Measurements from ENCODE around the gene COPZ2.
"Not testable (repeated sequence)": the region's sequence is repeated elsewhere in the genome, so short reads cannot be mapped to it uniquely, and the experiment has no call there.

The COPZ2 gene

DNA sequence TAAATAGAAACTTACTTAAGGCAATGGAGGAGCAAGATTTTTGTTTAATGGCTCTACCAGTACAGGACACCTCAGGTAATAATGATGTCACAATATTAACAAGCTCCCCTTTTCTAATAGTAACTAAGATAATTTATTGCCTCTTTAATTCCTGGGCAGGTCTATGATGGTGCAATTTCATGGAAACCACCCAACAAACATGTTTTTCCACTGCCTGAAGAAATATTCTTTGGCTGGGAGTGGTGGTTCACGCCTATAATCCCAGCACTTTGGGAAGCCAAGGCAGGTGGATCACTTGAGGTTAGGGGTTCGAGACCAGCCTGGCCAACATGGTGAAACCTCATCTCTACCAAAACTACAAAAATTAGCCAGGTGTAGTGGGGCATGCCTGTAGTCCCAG lies 30.2 kb upstream of the COPZ2 start:
- not testable (repeated sequence) for H3K36me3 ChIP-seq (ENCODE audit: control insufficient read depth, insufficient read depth, low read length); H3K27ac ChIP-seq (ENCODE audit: low read length)
- WGBS (ENCODE audit: insufficient coverage, insufficient read length): no CpG with 5 or more reads among the region's 2 CpGs

GRCh38 chr17:48067245-48067644 lies 29.6 kb upstream of the COPZ2 start:
- no peak for DNase-seq (ENCODE audit: low read depth, low spot score)
- Histone ChIP-seq H3K27ac (ENCODE audit: low read length) (no peak overlapping the region), H3K27me3 (ENCODE audit: control insufficient read depth, insufficient read depth, low read length) (no peaks in the 10 kb centered on the region), H3K4me3 (ENCODE audit: low read length) (no peak overlapping the region), H3K9me3 (ENCODE audit: control insufficient read depth, insufficient read depth, low read length) (no peaks in the 10 kb centered on the region), H3K36me3 (ENCODE audit: control insufficient read depth, insufficient read depth, low read length) (peaks cover 4% of the 10 kb centered on the region; the same call in 1 of the 2 replicates), H3K4me1 (ENCODE audit: control insufficient read depth, insufficient read depth, low read length) (no peaks in the 10 kb centered on the region)
- WGBS (ENCODE audit: insufficient coverage, insufficient read length): no CpG with 5 or more reads among the region's 3 CpGs

More for the DNA sequence above, 30.2 kb upstream of the COPZ2 start:
- not testable (repeated sequence) for H3K27me3 ChIP-seq (ENCODE audit: control insufficient read depth, insufficient read depth, low read length); H3K9me3 ChIP-seq (ENCODE audit: control insufficient read depth, insufficient read depth, low read length); H3K4me1 ChIP-seq (ENCODE audit: control insufficient read depth, insufficient read depth, low read length); DNase-seq (ENCODE audit: low read depth, low spot score); H3K4me3 ChIP-seq (ENCODE audit: low read length)

DNA sequence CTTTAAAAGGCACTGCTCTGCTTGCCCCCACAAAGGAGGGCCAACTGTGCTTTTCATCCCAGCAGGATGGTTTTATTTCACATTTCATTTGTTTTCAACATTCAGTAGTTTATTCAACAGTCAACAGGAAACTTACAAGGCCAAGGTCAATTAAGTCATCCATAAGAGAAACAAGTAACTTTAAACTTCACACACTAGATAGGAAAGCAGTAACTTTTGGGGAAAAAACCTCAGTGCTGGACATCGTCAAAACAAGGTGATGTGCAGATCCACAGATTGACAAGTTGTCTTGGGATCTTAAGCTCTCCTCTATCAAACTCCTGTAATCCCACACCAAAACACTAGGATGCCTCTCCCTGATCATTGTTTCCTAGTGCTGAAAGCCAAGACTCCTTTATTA lies 29.1 kb upstream of the COPZ2 start:
- no peak for DNase-seq (ENCODE audit: low read depth, low spot score)
- no peak overlapping the region for H3K27ac ChIP-seq (ENCODE audit: low read length)
- H3K4me3 ChIP-seq (ENCODE audit: low read length): no peak overlapping the region
- H3K27me3 ChIP-seq (ENCODE audit: control insufficient read depth, insufficient read depth, low read length): no peaks in the 10 kb centered on the region
- no CpG with 5 or more reads among the region's 1 CpG for WGBS (ENCODE audit: insufficient coverage, insufficient read length)
- no peaks in the 10 kb centered on the region for H3K4me1 ChIP-seq (ENCODE audit: control insufficient read depth, insufficient read depth, low read length)
- peaks cover 7% of the 10 kb centered on the region; the same call in 1 of the 2 replicates for H3K36me3 ChIP-seq (ENCODE audit: control insufficient read depth, insufficient read depth, low read length)
- no peaks in the 10 kb centered on the region for H3K9me3 ChIP-seq (ENCODE audit: control insufficient read depth, insufficient read depth, low read length)

DNA sequence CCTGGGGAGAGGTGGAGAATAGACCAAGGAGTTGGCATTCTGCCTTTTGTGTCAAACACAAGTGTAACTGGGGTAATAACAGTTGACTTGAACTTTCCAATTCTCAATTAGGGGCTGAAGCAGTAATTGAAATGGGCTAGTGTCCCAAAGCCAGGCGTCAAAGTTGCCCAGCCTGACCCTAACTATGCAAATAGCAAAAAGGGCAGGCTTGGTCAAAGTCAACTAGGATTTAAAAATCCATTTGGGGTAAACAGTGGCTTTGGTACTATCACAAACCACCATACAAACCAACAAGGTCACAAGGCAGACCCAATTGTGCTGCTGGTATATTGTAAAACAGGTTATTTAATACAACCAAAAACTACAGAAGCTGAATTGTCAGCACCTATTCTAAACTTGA lies 28.6 kb upstream of the COPZ2 start:
- H3K27ac ChIP-seq (ENCODE audit: low read length): no peak overlapping the region
- H3K9me3 ChIP-seq (ENCODE audit: control insufficient read depth, insufficient read depth, low read length): no peaks in the 10 kb centered on the region
- WGBS (ENCODE audit: insufficient coverage, insufficient read length): no CpG with 5 or more reads among the region's 1 CpG
- DNase-seq (ENCODE audit: low read depth, low spot score): no peak
- no peaks in the 10 kb centered on the region for H3K27me3 ChIP-seq (ENCODE audit: control insufficient read depth, insufficient read depth, low read length)
- no peak overlapping the region for H3K4me3 ChIP-seq (ENCODE audit: low read length)
- H3K36me3 ChIP-seq (ENCODE audit: control insufficient read depth, insufficient read depth, low read length): peaks cover 8% of the 10 kb centered on the region; the same call in 1 of the 2 replicates
- no peaks in the 10 kb centered on the region for H3K4me1 ChIP-seq (ENCODE audit: control insufficient read depth, insufficient read depth, low read length)

- peaks cover 14% of the 10 kb centered on the region for H3K36me3 ChIP-seq (ENCODE audit: control insufficient read depth, insufficient read depth, low read length)
- no CpG with 5 or more reads among the region's 3 CpGs for WGBS (ENCODE audit: insufficient coverage, insufficient read length)
- no peak overlapping the region for H3K27ac ChIP-seq (ENCODE audit: low read length)
- no peak overlapping the region for H3K4me3 ChIP-seq (ENCODE audit: low read length)
- H3K9me3 ChIP-seq (ENCODE audit: control insufficient read depth, insufficient read depth, low read length): no peaks in the 10 kb centered on the region
- H3K4me1 ChIP-seq (ENCODE audit: control insufficient read depth, insufficient read depth, low read length): no peaks in the 10 kb centered on the region
- no peaks in the 10 kb centered on the region for H3K27me3 ChIP-seq (ENCODE audit: control insufficient read depth, insufficient read depth, low read length)
- no peak for DNase-seq (ENCODE audit: low read depth, low spot score)
Measured at GRCh38 chr17:48064638-48065037, 27.0 kb upstream of the COPZ2 start.

- H3K4me1 ChIP-seq (ENCODE audit: control insufficient read depth, insufficient read depth, low read length): no peaks in the 10 kb centered on the region
- H3K4me3 ChIP-seq (ENCODE audit: low read length): no peak overlapping the region
- H3K27me3 ChIP-seq (ENCODE audit: control insufficient read depth, insufficient read depth, low read length): no peaks in the 10 kb centered on the region
- no peaks in the 10 kb centered on the region for H3K9me3 ChIP-seq (ENCODE audit: control insufficient read depth, insufficient read depth, low read length)
- H3K36me3 ChIP-seq (ENCODE audit: control insufficient read depth, insufficient read depth, low read length): peaks cover 38% of the 10 kb centered on the region
- no peak overlapping the region for H3K27ac ChIP-seq (ENCODE audit: low read length)
- no peak for DNase-seq (ENCODE audit: low read depth, low spot score)
- WGBS (ENCODE audit: insufficient coverage, insufficient read length): no CpG with 5 or more reads among the region's 7 CpGs
Measured at GRCh38 chr17:48062273-48062672, 24.7 kb upstream of the COPZ2 start.

DNA sequence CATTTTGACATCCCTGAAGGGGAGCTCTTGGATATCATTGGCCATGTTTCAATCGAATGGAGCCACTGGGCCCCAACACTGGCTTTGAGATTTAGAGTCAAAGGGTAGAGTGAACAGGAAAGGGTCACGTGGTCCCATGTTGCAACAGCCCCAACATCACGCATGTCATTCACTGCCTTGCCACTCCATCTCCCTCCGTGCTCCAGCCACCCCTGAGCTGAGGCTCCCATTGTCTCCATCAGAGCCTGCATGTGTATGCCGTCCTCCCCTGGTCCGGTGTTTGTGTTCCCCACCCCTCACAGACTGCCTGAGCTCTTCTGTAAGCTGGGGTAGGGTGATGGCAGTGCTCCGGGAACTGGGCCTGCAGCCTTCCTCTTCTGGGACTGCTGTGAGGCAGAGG lies 22.7 kb upstream of the COPZ2 start:
- WGBS (ENCODE audit: insufficient coverage, insufficient read length): no CpG with 5 or more reads among the region's 7 CpGs

DNA sequence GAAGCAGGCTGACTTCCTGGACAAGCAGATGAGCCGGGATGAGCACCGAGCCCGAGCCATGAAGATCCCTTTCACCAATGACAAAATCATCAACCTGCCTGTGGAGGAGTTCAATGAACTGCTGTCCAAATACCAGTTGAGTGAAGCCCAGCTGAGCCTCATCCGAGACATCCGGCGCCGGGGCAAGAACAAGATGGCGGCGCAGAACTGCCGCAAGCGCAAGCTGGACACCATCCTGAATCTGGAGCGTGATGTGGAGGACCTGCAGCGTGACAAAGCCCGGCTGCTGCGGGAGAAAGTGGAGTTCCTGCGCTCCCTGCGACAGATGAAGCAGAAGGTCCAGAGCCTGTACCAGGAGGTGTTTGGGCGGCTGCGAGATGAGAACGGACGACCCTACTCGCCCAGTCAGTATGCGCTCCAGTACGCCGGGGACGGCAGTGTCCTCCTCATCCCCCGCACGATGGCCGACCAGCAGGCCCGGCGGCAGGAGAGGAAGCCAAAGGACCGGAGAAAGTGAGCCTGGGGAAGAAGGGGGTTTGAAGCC lies 21.6 kb upstream of the COPZ2 start:
- H3K27ac ChIP-seq (ENCODE audit: low read length): no peak overlapping the region
- DNase-seq (ENCODE audit: low read depth, low spot score): no peak
- peaks cover 49% of the 10 kb centered on the region for H3K36me3 ChIP-seq (ENCODE audit: control insufficient read depth, insufficient read depth, low read length)
- H3K4me3 ChIP-seq (ENCODE audit: low read length): no peak overlapping the region
- H3K4me1 ChIP-seq (ENCODE audit: control insufficient read depth, insufficient read depth, low read length): peaks cover 4% of the 10 kb centered on the region
- H3K9me3 ChIP-seq (ENCODE audit: control insufficient read depth, insufficient read depth, low read length): no peaks in the 10 kb centered on the region
- WGBS (ENCODE audit: insufficient coverage, insufficient read length): no CpG with 5 or more reads among the region's 32 CpGs
- no peaks in the 10 kb centered on the region for H3K27me3 ChIP-seq (ENCODE audit: control insufficient read depth, insufficient read depth, low read length)

More for the DNA sequence above, 22.7 kb upstream of the COPZ2 start:
- no peak for DNase-seq (ENCODE audit: low read depth, low spot score)
- Histone ChIP-seq H3K36me3 (ENCODE audit: control insufficient read depth, insufficient read depth, low read length) (peaks cover 49% of the 10 kb centered on the region), H3K27me3 (ENCODE audit: control insufficient read depth, insufficient read depth, low read length) (no peaks in the 10 kb centered on the region), H3K4me3 (ENCODE audit: low read length) (no peak overlapping the region), H3K27ac (ENCODE audit: low read length) (no peak overlapping the region), H3K4me1 (ENCODE audit: control insufficient read depth, insufficient read depth, low read length) (peaks cover 4% of the 10 kb centered on the region), H3K9me3 (ENCODE audit: control insufficient read depth, insufficient read depth, low read length) (no peaks in the 10 kb centered on the region)

GRCh38 chr17:48058393-48059124 lies 21.0 kb upstream of the COPZ2 start:
- peaks cover 7% of the 10 kb centered on the region for H3K4me1 ChIP-seq (ENCODE audit: control insufficient read depth, insufficient read depth, low read length)
- no peaks in the 10 kb centered on the region for H3K9me3 ChIP-seq (ENCODE audit: control insufficient read depth, insufficient read depth, low read length)
- no peak overlapping the region for H3K27ac ChIP-seq (ENCODE audit: low read length)
- DNase-seq (ENCODE audit: low read depth, low spot score): no peak
- no peaks in the 10 kb centered on the region for H3K27me3 ChIP-seq (ENCODE audit: control insufficient read depth, insufficient read depth, low read length)
- H3K36me3 ChIP-seq (ENCODE audit: control insufficient read depth, insufficient read depth, low read length): peaks cover 49% of the 10 kb centered on the region
- no CpG with 5 or more reads among the region's 11 CpGs for WGBS (ENCODE audit: insufficient coverage, insufficient read length)
- H3K4me3 ChIP-seq (ENCODE audit: low read length): no peak overlapping the region

DNA sequence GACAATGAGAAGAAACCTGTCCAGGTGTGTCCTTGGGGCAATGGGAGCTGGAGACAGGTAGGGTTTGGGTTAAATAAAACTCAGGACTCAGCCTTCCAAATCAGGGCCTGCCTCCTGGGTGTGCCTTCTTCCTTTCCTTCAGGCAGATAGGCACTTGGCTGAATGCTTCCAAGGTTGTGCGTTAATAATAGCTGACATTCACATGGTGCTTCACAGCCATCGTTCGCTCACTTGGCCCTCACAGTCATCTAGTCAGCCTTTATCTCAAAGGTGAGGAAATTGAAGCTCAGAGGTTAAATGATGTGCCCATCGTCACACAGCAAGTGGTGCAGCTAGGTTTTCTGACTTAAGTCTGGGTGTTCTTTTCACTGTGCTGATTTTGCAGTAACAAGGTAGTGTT lies 20.0 kb upstream of the COPZ2 start:
- no CpG with 5 or more reads among the region's 4 CpGs for WGBS (ENCODE audit: insufficient coverage, insufficient read length)
- no peak overlapping the region for H3K27ac ChIP-seq (ENCODE audit: low read length)
- no peak overlapping the region for H3K4me3 ChIP-seq (ENCODE audit: low read length)
- H3K36me3 ChIP-seq (ENCODE audit: control insufficient read depth, insufficient read depth, low read length): peaks cover 50% of the 10 kb centered on the region
- peaks cover 10% of the 10 kb centered on the region for H3K4me1 ChIP-seq (ENCODE audit: control insufficient read depth, insufficient read depth, low read length)
- no peak for DNase-seq (ENCODE audit: low read depth, low spot score)
- no peaks in the 10 kb centered on the region for H3K9me3 ChIP-seq (ENCODE audit: control insufficient read depth, insufficient read depth, low read length)
- no peaks in the 10 kb centered on the region for H3K27me3 ChIP-seq (ENCODE audit: control insufficient read depth, insufficient read depth, low read length)

- Histone ChIP-seq H3K27me3 (ENCODE audit: control insufficient read depth, insufficient read depth, low read length) (no peaks in the 10 kb centered on the region), H3K4me1 (ENCODE audit: control insufficient read depth, insufficient read depth, low read length) (peaks cover 10% of the 10 kb centered on the region), H3K27ac (ENCODE audit: low read length) (no peak overlapping the region), H3K9me3 (ENCODE audit: control insufficient read depth, insufficient read depth, low read length) (no peaks in the 10 kb centered on the region), H3K36me3 (ENCODE audit: control insufficient read depth, insufficient read depth, low read length) (peaks cover 47% of the 10 kb centered on the region), H3K4me3 (ENCODE audit: low read length) (no peak overlapping the region)
- no peak for DNase-seq (ENCODE audit: low read depth, low spot score)
- no CpG with 5 or more reads among the region's 2 CpGs for WGBS (ENCODE audit: insufficient coverage, insufficient read length)
Measured at GRCh38 chr17:48056879-48057278, 19.3 kb upstream of the COPZ2 start.
